SK-N-SH (cell line): ENCODE measurements around the gene JKAMP. TPM values are rescaled to one million over a fixed set of nuclear protein-coding genes. Genes with fewer than 3 reads are reported as not detected.

Source experiments
- CTCF ChIA-PET: fragments of 300-600, 350-600 bp; formaldehyde crosslinking; extraction: SDS; loops from one replicate; lab custom pipeline; 2021; lab: Yijun Ruan, JAX
- POLR2A ChIA-PET: fragments of 350-600 bp; sonication (Branson Sonifier 250); formaldehyde crosslinking; extraction: SDS; loops from one replicate; lab custom pipeline; 2020; ENCODE audit warnings: antibody characterized with exemption, inconsistent platforms; lab: Yijun Ruan, JAX
- DNase-seq: peaks from one replicate; pipeline ENCODE4 v3.0.0; 2012
- H2AFZ ChIP-seq: fragments of 200-600 bp; sonication (generic); 2 replicates; pipeline ENCODE4 v1.8.1; 2016; ENCODE audit warnings: antibody characterized with exemption, mild to moderate bottlenecking, low read depth
- H3F3A ChIP-seq: fragments of 200-600 bp; sonication (generic); replicated peaks from 2 replicates; pipeline ENCODE3; 2016; ENCODE audit warnings: antibody characterized with exemption, mild to moderate bottlenecking; ENCODE audit not compliant: insufficient read depth
- H3K27ac ChIP-seq, 2 experiments: fragments of 200-500 bp in 1 of 2; fragments of 200-600 bp in 1 of 2; sonication (Bioruptor generic) in 1 of 2; sonication (generic), shearing (Covaris generic) in 1 of 2; 2 replicates each; pipeline versions ENCODE4 v1.5.1 to v1.6.1; 2014 to 2016; ENCODE audit warnings: low read depth in 2 of 2, inconsistent platforms in 1 of 2, low read length in 1 of 2, mild to moderate bottlenecking in 1 of 2, mixed read lengths in 1 of 2
- H3K27me3 ChIP-seq: fragments of 200-600 bp; sonication (generic), shearing (Covaris generic); 2 replicates; pipeline ENCODE4 v1.6.1; 2016; ENCODE audit warnings: mixed run types; ENCODE audit not compliant: insufficient read depth
- H3K36me3 ChIP-seq, 2 experiments: fragments of 200-500 bp in 1 of 2; fragments of 200-600 bp in 1 of 2; sonication (Bioruptor generic) in 1 of 2; sonication (generic) in 1 of 2; replicated peaks in 1 of 2; 2 replicates each; pipeline versions ENCODE3 to v1.5.1; 2014 to 2016; ENCODE audit warnings: low read length in 1 of 2, mild to moderate bottlenecking in 1 of 2; ENCODE audit not compliant: insufficient read depth in 2 of 2, control insufficient read depth in 1 of 2
- H3K4me1 ChIP-seq, 2 experiments: fragments of 200-500 bp in 1 of 2; fragments of 200-600 bp in 1 of 2; sonication (Bioruptor generic) in 1 of 2; sonication (generic), shearing (Covaris generic) in 1 of 2; 2 replicates each; pipeline versions ENCODE4 v1.5.1 to v1.6.1; 2014 to 2016; ENCODE audit warnings: low read depth in 1 of 2, low read length in 1 of 2, mixed run types in 1 of 2; ENCODE audit not compliant: insufficient read depth in 2 of 2, control insufficient read depth in 1 of 2
- H3K4me2 ChIP-seq: fragments of 200-600 bp; sonication (generic), shearing (Covaris generic); 2 replicates; pipeline ENCODE4 v1.6.1; 2017; ENCODE audit warnings: mixed run types
- H3K4me3 ChIP-seq, 2 experiments: fragments of 200-500 bp in 1 of 2; fragments of 200-600 bp in 1 of 2; sonication (Bioruptor generic) in 1 of 2; sonication (generic), shearing (Covaris generic) in 1 of 2; 2 replicates each; pipeline versions ENCODE4 v1.5.1 to v1.8.1; 2014 to 2016; ENCODE audit warnings: low read depth in 2 of 2, inconsistent platforms in 1 of 2, low read length in 1 of 2, mild to moderate bottlenecking in 1 of 2, mixed read lengths in 1 of 2, moderate library complexity in 1 of 2
- H3K79me2 ChIP-seq: fragments of 200-600 bp; sonication (generic); 2 replicates; pipeline ENCODE4 v1.8.1; 2017; ENCODE audit warnings: mild to moderate bottlenecking; ENCODE audit not compliant: insufficient read depth
- H3K9ac ChIP-seq: fragments of 200-600 bp; sonication (generic); 2 replicates; pipeline ENCODE4 v1.6.1; 2017; ENCODE audit warnings: mixed run types
- H3K9me2 ChIP-seq: fragments of 200-600 bp; sonication (generic); 2 replicates; pipeline ENCODE4 v1.6.1; 2017; ENCODE audit warnings: mixed run types
- H3K9me3 ChIP-seq: fragments of 200-600 bp; sonication (generic); 2 replicates; pipeline ENCODE4 v1.6.1; 2017; ENCODE audit warnings: mixed run types, mild to moderate bottlenecking, moderate library complexity
- H4K20me1 ChIP-seq: fragments of 200-600 bp; sonication (generic); 2 replicates; pipeline ENCODE4 v1.6.1; 2017; ENCODE audit warnings: mild to moderate bottlenecking, mixed run types; ENCODE audit not compliant: insufficient read depth
- CHD2 ChIP-seq: fragments of 150-350 bp; IDR thresholded peaks from 2 replicates; pipeline ENCODE4 v1.6.1; 2018; ENCODE audit warnings: low read length; ENCODE audit not compliant: partially characterized antibody
- EP300 ChIP-seq, 2 experiments: IDR thresholded peaks; 2 replicates each; pipeline versions ENCODE4 v1.4.0 to v1.6.1; 2012; ENCODE audit warnings: borderline replicate concordance in 1 of 2, low read depth in 1 of 2, low read length in 1 of 2
- EZH2phosphoT487 ChIP-seq: fragments of 200-600 bp; sonication (generic); IDR thresholded peaks from 2 replicates; pipeline ENCODE4 v1.6.1; 2017; ENCODE audit warnings: low read depth, mixed run types, mild to moderate bottlenecking, antibody characterized with exemption, moderate library complexity, borderline replicate concordance
- FOSL2 ChIP-seq: IDR thresholded peaks from 2 replicates; pipeline ENCODE4 v1.4.0; 2012; ENCODE audit warnings: low read depth, mild to moderate bottlenecking, moderate library complexity, borderline replicate concordance
- FOXM1 ChIP-seq: IDR thresholded peaks from 2 replicates; pipeline ENCODE4 v1.4.0; 2012; ENCODE audit warnings: low read depth, mild to moderate bottlenecking
- GABPA ChIP-seq: IDR thresholded peaks from 2 replicates; pipeline ENCODE4 v1.4.0; 2012; ENCODE audit warnings: low read depth, mild to moderate bottlenecking
- JUND ChIP-seq: IDR thresholded peaks from 2 replicates; pipeline ENCODE4 v1.4.0; 2012
- MEF2A ChIP-seq: IDR thresholded peaks from 2 replicates; pipeline ENCODE4 v1.4.0; 2012; ENCODE audit warnings: low read depth, borderline replicate concordance
- NFIC ChIP-seq: IDR thresholded peaks from 2 replicates; pipeline ENCODE4 v1.4.0; 2012; ENCODE audit warnings: borderline replicate concordance
- NRF1 ChIP-seq: IDR thresholded peaks from 2 replicates; pipeline ENCODE4 v1.6.1; 2012; ENCODE audit warnings: low read depth, mild to moderate bottlenecking, low read length
- POLR2AphosphoS5 ChIP-seq: IDR thresholded peaks from 2 replicates; pipeline ENCODE4 v1.6.1; 2012; ENCODE audit warnings: low read depth, low read length
- RCOR1 ChIP-seq: fragments of 150-350 bp; IDR thresholded peaks from 2 replicates; pipeline ENCODE4 v1.6.1; 2017; ENCODE audit warnings: antibody characterized with exemption, low read length
- RFX5 ChIP-seq: IDR thresholded peaks from 2 replicates; pipeline ENCODE4 v1.6.1; 2012; ENCODE audit warnings: mild to moderate bottlenecking, improper control_type of control experiment, low read length
- RXRA ChIP-seq: IDR thresholded peaks from 2 replicates; pipeline ENCODE4 v1.4.0; 2012; ENCODE audit warnings: low read depth, mild to moderate bottlenecking, borderline replicate concordance
- SIN3A ChIP-seq: IDR thresholded peaks from 2 replicates; pipeline ENCODE4 v1.6.1; 2012; ENCODE audit warnings: low read depth, mild to moderate bottlenecking, low read length, moderate library complexity, borderline replicate concordance
- TAF1 ChIP-seq: IDR thresholded peaks from 2 replicates; pipeline ENCODE4 v1.6.1; 2012; ENCODE audit warnings: low read depth, mild to moderate bottlenecking, low read length, moderate library complexity, borderline replicate concordance
- TCF12 ChIP-seq: IDR thresholded peaks from 2 replicates; pipeline ENCODE4 v1.4.0; 2012
- TEAD4 ChIP-seq: IDR thresholded peaks from 2 replicates; pipeline ENCODE4 v1.4.0; 2012; ENCODE audit warnings: mild to moderate bottlenecking, borderline replicate concordance; ENCODE audit not compliant: insufficient read depth
- USF1 ChIP-seq: IDR thresholded peaks from 2 replicates; pipeline ENCODE4 v1.4.0; 2012; ENCODE audit warnings: low read depth, borderline replicate concordance
- USF2 ChIP-seq: fragments of 150-350 bp; IDR thresholded peaks from 2 replicates; pipeline ENCODE4 v1.6.1; 2017; ENCODE audit warnings: antibody characterized with exemption, low read length, low read depth, borderline replicate concordance
- YY1 ChIP-seq: IDR thresholded peaks from 2 replicates; pipeline ENCODE4 v1.4.0; 2012; ENCODE audit warnings: low read depth, mild to moderate bottlenecking
- WGBS: methylation state at CpG from one replicate; pipeline ENCODE4 v1.1.6; 2017; ENCODE audit warnings: low lambda C conversion rate; 5-methylcytosine and 5-hydroxymethylcytosine counted together
- polyA plus RNA-seq, 3 experiments: library from polyadenylated mRNA; depleted of rRNA; stranded (reverse); fragments of >200 nt; gene quantifications; 2 replicates each; pipeline ENCODE4 v1.2.3, GENCODE V29; 2012
- TF ChIP-seq, protein P1 (sequence below): IDR thresholded peaks from 2 replicates; pipeline ENCODE4; 2012
- TF ChIP-seq, protein P2 (sequence below): IDR thresholded peaks from 2 replicates; pipeline ENCODE4 v1.4.0; 2012; ENCODE audit warnings: low read depth
- TF ChIP-seq, protein P3 (sequence below): IDR thresholded peaks from 2 replicates; pipeline ENCODE4 v1.4.0; 2012; ENCODE audit warnings: low read depth, borderline replicate concordance

JKAMP gene
- polyA plus RNA-seq, 1 of the 3 experiments (the other 2 are of a cell fraction) = 95.4 TPM

DNA sequence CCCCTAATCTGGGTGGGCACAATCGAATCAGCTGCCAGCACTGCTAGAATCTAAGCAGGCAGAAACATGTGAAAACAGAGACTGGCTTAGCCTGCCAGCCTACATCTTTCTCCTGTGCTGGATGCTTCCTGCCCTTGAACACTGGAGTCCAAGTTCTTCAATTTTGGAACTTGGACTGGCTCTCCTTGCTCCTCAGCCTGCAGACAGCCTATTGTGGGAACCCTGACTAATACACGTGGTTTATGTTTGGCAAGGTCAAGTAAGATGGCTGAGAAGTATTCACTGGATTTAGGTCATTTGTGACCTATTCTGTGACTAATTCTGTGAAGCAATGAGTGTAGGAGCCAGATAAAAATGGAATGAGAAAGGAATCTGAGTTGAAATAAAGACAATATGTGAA lies 30.2 kb upstream of the JKAMP start:
- ChIA-PET POLR2A (no interaction called here), CTCF (interaction anchor here (1.0 kb wide), 1 partner anchor 123 kb away, joined by 6 read pairs; the partner anchor contains the start of gene CCDC175)
- H3K36me3 ChIP-seq = peaks cover 45 to 64% of the 10 kb centered on the region in 2 experiments
- H3K4me3 ChIP-seq = no peak overlapping the region
- H3K27me3 ChIP-seq = no peaks in the 10 kb centered on the region
- H3K27ac ChIP-seq = peak overlapping the region in 1 of 2 experiments; percentile 98; a peak in 2 of 4 replicates
- no peaks in the 10 kb centered on the region for H3K9me3 ChIP-seq
- 50% methylated on average over 2 of the region's 2 CpGs for WGBS
- peaks cover 37% of the 10 kb centered on the region for H3F3A ChIP-seq
- H3K9me2 ChIP-seq = no peaks in the 10 kb centered on the region
- TF ChIP-seq, protein P1, sequence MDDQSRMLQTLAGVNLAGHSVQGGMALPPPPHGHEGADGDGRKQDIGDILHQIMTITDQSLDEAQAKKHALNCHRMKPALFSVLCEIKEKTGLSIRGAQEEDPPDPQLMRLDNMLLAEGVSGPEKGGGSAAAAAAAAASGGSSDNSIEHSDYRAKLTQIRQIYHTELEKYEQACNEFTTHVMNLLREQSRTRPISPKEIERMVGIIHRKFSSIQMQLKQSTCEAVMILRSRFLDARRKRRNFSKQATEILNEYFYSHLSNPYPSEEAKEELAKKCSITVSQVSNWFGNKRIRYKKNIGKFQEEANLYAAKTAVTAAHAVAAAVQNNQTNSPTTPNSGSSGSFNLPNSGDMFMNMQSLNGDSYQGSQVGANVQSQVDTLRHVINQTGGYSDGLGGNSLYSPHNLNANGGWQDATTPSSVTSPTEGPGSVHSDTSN = peak; percentile 58
- TF ChIP-seq TEAD4 (0 out of 2 replicates have a peak, but pooled peaks have one; percentile 26), JUND (peak; percentile 81), SIN3A (no peak), NFIC (peak; percentile 91), EP300 (IDR thresholded peaks at IDR 0.05; ENCODE audit: borderline replicate concordance in 1 of 2, low read depth in 1 of 2, low read length in 1 of 2) (peak in 1 of 2 experiments; percentile 48; a peak in 1 of 4 replicates), FOSL2 (peak; percentile 89), TCF12 (peak; percentile 83), YY1 (peak; percentile 68; the same call in 1 of the 2 replicates), RXRA (peak; percentile 84), MEF2A (peak; percentile 74; the same call in 1 of the 2 replicates), TAF1 (no peak), FOXM1 (no peak), POLR2AphosphoS5 (no peak; the same call in 1 of the 2 replicates)
- TF ChIP-seq, protein P2, sequence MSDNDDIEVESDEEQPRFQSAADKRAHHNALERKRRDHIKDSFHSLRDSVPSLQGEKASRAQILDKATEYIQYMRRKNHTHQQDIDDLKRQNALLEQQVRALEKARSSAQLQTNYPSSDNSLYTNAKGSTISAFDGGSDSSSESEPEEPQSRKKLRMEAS = peak; percentile 74
- no peak for DNase-seq
- H3K9ac ChIP-seq = peak overlapping the region; percentile 36; the same call in 1 of the 2 replicates
- H4K20me1 ChIP-seq = no peaks in the 10 kb centered on the region
- peaks cover 0 to 11% of the 10 kb centered on the region in 2 experiments; a peak in 2 of 4 replicates for H3K4me1 ChIP-seq
- peaks cover 11% of the 10 kb centered on the region; the same call in 1 of the 2 replicates for H3K79me2 ChIP-seq
- H2AFZ ChIP-seq = no peak overlapping the region
- H3K4me2 ChIP-seq = peak overlapping the region; percentile 30

- no peak overlapping the region for H3K4me3 ChIP-seq
- WGBS = 100% methylated on average over 1 of the region's 1 CpG
- peaks cover 11% of the 10 kb centered on the region; the same call in 1 of the 2 replicates for H3K79me2 ChIP-seq
- no peak for TF ChIP-seq NRF1
- no peak for TF ChIP-seq USF1
- no peak for TF ChIP-seq EZH2phosphoT487
- no peak for TF ChIP-seq RCOR1
- TF ChIP-seq RFX5 = no peak
- no peak for TF ChIP-seq GABPA
- TF ChIP-seq CHD2 = no peak
- TF ChIP-seq FOXM1 = no peak
- no peak for TF ChIP-seq TAF1
- no peak for TF ChIP-seq USF2
- no peak for TF ChIP-seq TCF12
- no peak for TF ChIP-seq JUND
- no peak for TF ChIP-seq POLR2AphosphoS5
- TF ChIP-seq, protein P3, sequence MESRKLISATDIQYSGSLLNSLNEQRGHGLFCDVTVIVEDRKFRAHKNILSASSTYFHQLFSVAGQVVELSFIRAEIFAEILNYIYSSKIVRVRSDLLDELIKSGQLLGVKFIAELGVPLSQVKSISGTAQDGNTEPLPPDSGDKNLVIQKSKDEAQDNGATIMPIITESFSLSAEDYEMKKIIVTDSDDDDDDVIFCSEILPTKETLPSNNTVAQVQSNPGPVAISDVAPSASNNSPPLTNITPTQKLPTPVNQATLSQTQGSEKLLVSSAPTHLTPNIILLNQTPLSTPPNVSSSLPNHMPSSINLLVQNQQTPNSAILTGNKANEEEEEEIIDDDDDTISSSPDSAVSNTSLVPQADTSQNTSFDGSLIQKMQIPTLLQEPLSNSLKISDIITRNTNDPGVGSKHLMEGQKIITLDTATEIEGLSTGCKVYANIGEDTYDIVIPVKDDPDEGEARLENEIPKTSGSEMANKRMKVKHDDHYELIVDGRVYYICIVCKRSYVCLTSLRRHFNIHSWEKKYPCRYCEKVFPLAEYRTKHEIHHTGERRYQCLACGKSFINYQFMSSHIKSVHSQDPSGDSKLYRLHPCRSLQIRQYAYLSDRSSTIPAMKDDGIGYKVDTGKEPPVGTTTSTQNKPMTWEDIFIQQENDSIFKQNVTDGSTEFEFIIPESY = no peak
- no peak for TF ChIP-seq YY1
Observed at GRCh38 chr14:59455411-59455810, 28.9 kb upstream of the JKAMP start.

More at GRCh38 chr14:59455411-59455810, 28.9 kb upstream of the JKAMP start:
- peaks cover 0 to 11% of the 10 kb centered on the region in 2 experiments; a peak in 2 of 4 replicates for H3K4me1 ChIP-seq
- H3K9me3 ChIP-seq = no peaks in the 10 kb centered on the region
- no peak overlapping the region for H3K4me2 ChIP-seq
- H3K9ac ChIP-seq = no peak overlapping the region
- peaks cover 53 to 73% of the 10 kb centered on the region in 2 experiments for H3K36me3 ChIP-seq
- no peak overlapping the region for H2AFZ ChIP-seq
- H3F3A ChIP-seq = peaks cover 37% of the 10 kb centered on the region
- H3K27ac ChIP-seq = peak overlapping the region in 1 of 2 experiments; percentile 98; a peak in 2 of 4 replicates
- no peaks in the 10 kb centered on the region for H3K27me3 ChIP-seq
- no peaks in the 10 kb centered on the region for H3K9me2 ChIP-seq
- ChIA-PET POLR2A (no interaction called here), CTCF (interaction anchor here (0.8 to 1.5 kb wide), 3 partner anchors 18 to 427 kb away, joined by 3 to 4 read pairs (median 4); no protein-coding TSS in a partner anchor)
- no peak for DNase-seq
- no peaks in the 10 kb centered on the region for H4K20me1 ChIP-seq
